GM03348 (cell line): ENCODE measurements around the gene CLSTN2.

Experiments
- DNase-seq: peaks from one replicate; pipeline ENCODE4 v3.0.0; 2012; ENCODE audit warnings: low spot score

CLSTN2 gene

DNA sequence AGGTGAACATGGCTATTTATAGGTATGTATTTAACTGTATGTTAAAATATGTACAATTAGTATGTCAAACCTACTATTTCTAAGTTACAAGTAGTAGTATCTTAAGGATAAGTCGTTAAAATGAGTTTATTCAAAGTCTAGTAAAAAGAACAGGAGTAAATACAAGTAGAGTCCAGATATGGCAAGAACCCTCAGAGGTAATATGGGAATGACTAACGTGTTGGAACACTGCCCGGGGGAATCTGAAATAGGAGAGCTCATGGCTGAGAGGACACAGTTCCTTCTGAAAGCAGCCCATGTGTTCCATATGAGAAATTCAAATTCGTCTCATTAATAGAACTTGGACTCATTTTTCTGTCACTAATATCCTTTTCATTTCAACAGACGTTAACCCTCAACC, 158.8 kb downstream of the CLSTN2 start:
- peak; percentile 11 for DNase-seq

DNA sequence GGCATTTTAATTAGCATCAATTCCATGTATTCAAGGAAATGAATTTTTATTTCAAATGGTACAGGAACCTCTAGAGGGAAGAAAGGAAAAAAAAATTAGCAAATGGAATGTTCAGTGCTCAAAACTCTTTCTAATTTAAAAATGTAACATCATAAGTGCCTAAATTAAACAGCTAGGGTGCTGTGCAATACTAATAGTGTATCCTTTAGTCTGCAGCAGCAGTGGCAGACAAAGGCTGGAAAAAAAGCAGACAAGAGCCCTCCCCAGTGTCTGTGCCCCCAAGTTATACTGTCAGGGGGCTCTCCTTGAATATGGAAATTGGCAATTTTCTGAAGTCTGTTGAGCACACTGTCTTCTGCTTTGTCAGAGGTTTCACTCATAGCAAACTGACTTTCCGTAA, 159.5 kb downstream of the CLSTN2 start:
- DNase-seq = no peak

DNA sequence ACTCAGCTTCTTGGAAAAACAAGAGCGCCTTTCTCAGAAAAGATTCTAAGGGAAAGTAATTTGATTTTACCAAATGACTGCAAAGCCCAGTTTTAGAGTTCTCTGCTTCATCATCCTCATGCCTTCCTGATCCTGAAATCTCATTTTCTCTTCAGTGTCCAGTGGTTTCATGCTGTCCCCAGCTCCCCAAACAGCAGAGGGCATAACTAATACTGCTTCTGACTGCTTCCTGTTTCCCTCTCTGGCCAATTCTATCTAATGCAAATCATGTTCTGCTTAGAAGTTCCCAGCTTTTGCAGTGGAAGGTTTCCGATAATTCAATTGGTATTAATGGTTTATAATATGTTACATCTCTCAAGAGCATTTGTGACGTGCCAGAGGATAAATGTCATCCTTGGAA, 161.1 kb downstream of the CLSTN2 start:
- no peak for DNase-seq

DNA sequence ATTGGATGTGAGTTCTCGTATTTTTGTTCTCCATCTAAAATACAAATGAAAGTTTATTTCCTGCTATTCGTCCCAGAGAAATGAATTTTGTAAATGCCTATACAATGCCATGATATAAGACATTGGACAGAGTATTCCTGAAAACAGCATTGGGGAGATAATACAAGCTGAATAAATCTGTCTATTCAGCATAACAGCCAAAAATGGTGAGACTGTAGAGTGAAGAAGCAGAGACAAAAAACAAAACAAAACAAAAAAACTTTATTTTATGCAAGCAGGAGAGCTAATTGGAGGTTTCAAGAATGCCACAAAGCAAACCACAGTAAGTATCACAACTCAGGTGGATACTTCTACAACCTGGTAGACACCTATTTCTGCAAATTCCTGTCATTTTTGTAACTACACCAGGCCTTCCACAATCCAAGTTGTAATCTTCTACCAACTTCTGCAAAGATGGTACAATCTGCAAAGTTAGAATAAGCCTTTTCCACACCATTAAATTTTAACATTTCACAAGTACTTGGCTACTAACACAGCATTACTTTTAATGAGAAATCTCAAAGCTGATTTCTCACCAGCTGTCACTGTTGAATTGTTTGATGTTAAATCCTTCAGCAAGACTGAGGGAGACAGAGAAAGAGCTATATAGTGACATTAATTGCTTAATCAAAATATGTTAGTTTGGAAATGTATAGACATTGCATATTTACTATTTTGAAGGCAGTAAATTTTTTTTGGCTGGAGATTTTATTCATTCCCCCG, 163.1 kb downstream of the CLSTN2 start:
- DNase-seq = no peak

DNA sequence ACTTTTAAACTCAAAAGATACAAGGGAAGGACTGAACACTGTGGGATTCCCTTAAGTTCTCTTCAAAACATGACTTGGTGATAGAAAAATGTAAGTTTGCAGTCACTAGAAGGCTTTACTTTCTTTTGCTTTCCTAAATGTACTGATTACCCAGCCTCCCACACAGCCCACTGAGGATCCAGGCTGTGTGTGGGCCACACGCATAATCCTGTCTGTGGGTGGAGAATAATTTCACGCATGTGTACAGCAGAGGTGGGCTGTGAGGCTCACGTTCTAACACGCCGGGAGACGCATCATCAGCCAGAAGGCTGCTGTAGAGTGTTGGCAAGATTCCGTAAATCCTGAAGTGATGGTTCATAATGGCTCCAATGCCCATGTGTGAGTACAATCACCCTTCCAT, 165.5 kb downstream of the CLSTN2 start:
- no peak for DNase-seq

DNA sequence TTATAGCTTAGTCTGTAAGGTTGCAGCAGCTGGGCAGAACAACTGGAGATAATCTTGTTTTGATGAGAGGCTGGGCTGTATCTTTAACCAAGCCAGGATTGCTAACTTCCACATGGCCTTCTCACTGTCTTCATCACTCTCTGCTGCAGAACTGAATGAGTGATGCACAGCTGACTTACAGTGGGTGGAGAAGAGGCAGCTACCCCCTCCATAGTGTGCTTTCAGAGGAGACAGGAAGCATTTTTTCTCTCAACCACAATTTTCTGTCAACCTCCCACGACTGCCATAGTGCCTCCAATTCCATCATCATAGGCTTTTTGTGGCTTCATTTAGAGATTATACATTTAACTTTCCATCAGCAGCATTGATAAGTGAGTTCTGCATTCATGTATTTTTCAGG, 168.2 kb downstream of the CLSTN2 start:
- no peak for DNase-seq

DNA sequence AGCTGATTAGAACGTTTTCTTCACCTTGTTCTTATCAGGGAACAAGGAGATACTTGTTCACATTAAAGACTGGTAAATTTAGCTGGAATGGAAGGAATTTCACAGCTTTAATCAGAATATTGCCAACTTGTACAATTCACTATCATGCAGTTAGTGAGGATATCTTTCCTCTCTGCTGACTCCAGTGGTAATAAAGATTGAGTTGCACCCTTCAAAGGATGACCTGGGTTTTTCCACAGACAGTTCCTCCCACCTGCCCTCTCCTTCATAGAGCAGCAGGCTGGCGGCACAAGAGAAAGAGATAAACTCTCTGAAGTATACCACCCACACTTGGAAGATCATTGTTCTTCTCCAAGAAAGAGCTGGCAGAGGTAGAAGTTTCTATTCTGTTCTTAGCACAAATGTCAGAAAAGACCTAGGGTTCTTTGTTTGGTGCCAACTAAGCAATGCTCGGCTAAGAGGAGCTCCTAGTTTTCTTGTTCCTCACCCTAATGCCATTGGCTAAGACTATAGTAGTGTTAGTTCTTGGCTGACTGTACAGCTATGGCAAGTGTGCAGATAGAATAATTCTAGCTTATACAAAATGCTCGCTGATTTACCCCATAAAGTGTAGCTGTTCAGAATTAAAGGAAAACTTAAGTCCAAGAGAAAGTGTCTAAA, 169.1 kb downstream of the CLSTN2 start:
- no peak for DNase-seq

DNA sequence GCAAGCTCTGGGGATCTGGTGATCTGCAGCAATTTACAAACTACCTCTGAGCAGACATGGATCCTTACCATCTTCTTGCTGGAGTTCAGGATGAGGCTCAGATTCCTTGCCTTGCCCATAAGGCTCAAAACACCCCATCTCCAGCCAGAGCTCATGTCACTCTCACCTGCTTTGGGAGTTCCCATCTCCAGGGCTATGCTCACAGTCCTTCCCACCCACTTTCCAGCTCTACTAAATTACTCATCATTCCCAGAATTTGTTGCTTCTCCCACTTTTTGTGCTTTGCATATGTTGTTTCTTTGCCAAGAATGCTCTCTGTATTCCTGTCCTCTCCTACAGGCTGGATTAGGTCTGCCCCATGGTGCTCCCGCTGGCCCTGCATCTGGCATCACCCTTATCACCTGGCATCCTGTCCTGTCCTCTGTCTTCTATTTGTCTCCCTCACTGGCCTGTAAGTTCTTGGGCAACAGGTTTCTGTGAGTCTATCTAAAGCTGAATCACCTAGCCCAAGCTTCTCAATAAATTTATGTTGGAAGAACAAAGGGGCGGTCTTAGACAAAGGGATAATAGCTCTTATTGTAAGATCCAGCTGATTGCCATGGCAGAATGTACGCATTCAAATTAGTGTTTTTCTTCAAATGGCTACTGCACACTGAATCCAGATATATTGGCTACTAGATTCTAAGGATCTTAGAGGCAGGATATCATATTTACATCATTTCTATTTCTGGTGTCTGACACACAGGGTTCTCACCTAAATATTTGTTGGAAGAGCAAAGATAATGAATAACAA, 179.2 kb downstream of the CLSTN2 start:
- no peak for DNase-seq

DNA sequence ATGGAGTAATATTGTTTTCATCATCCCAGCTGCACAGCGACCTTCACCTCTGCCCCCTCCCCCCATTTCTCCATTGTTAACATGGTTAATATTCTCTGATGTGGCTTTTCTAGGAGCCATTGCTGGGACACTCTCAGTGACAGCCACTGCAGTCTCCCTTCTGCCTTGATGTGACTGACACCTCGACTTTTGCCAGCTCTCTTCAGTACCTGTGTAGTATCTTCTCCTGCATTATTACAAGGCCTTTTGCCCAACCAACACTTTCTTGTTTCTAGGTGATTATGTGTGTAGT, 179.8 kb downstream of the CLSTN2 start:
- DNase-seq = no peak

DNA sequence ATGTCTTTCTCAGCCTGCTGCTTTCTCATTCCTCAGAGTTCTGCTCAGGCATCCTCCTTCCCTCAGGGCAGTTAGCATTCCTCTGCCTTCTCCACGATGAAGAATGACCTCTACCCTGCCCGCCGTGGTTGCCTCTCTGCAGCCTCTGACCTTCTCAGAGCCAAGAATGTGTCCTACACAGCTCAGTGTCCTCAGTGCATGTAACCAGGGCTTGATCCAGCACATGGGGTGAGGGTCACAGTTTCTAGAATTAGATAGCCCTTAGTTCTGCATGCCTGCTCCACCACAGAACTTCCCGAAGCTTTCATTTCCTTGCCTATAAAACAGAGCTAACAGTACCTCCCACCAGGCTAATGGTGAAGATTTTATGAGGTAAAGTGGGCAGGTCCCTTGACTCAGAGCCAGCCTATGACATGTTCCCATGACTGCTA, 182.1 kb downstream of the CLSTN2 start:
- no peak for DNase-seq

DNA sequence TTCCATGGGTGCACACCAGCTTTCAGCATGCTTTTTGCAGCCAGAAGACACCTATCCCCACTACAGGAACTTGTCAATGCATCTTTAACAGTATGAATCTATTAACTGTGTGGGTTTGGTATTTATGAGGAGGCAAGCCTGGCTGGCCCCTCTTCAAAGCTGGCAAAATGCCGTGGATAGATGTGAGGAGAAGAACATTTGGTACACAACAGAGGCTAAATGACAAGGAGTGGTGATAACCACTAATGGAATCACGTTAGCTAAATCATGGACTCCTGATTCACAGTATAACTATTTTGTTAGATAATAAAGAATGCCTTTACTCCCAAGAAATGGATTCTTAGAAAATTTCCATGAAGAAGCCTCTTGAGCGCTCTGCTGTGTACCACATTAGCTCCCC, 187.2 kb downstream of the CLSTN2 start:
- DNase-seq = no peak

DNA sequence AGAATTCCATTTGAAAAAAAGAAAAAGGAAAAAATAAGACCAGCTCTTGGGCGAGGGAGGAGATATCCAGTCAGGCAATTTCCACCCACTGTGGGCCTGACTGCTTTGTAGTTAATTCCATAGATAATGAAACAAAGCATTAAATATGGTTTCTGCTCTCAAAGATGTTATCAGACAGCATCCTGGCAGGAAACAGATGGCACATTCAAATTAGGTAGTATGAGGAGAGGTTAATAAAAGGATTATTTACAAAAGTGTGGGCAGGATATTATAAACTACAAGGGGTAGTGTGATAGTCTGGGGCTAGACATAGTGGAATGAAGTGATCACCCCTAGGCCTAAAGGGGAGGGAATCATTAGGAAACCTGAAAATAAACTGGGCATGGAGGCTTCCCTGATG, 193.2 kb downstream of the CLSTN2 start:
- DNase-seq = no peak

DNA sequence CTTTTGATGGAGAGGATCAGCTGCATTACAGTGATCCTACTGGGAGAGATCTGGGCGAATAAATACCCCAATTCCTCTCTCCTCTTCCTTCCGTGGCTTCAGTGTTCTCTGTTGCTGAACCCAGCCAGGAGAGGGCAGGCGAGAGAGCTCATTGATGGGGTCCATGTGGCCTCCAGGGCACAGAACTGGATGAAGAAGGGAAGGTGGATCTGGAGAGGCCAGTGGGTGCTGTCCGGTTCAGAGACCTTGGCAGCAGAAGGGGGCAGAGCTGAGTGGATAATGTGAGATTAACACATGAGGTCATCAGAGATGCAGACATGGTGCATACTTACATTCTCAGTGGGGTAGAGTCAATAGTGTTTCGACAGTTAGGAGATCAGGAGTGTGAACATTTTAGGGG, 193.6 kb downstream of the CLSTN2 start:
- peak; percentile 66 for DNase-seq

DNA sequence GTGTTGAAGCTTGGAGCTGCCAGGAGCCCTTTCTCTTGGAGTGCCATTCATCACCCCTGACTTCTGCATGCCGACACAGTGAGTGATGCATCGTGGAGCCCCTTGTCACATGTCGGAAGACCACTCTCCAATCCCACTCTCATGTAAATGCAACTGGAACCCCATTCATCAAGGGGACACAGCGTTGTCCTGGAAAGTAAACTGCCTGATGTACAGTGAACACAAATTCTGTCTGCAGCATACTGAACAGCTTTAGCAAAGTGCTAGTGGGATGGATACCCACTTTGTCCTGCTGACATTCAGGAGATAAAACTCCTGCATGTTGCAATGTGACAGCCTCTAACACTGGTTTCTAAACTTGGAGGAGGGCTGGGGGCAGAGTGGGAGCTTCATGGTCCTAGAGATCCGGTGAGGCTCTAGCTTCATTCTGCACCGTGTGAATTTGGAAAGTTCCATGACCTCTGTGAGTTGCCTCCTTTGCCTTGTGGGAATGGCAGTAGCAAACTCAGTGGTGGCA, 194.8 kb downstream of the CLSTN2 start:
- DNase-seq = no peak

DNA sequence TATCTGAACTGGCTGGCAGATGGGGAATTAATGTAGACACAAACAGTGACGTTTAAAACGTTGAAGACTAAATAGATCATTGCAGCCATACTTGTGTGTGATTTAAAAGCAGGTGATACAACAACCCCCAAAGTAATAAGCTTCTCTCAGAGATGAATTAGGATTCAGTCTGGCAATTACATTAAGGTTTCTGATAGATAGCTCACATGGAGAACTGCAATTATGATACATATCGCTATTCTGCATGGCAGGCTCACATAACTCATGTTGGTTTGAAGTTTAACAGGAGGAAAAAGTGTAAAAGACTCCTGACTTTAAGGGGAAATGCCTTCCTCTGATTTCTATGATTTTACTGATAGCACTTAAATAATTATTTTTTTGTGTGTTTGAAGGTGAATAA, 196.9 kb downstream of the CLSTN2 start:
- no peak for DNase-seq

DNA sequence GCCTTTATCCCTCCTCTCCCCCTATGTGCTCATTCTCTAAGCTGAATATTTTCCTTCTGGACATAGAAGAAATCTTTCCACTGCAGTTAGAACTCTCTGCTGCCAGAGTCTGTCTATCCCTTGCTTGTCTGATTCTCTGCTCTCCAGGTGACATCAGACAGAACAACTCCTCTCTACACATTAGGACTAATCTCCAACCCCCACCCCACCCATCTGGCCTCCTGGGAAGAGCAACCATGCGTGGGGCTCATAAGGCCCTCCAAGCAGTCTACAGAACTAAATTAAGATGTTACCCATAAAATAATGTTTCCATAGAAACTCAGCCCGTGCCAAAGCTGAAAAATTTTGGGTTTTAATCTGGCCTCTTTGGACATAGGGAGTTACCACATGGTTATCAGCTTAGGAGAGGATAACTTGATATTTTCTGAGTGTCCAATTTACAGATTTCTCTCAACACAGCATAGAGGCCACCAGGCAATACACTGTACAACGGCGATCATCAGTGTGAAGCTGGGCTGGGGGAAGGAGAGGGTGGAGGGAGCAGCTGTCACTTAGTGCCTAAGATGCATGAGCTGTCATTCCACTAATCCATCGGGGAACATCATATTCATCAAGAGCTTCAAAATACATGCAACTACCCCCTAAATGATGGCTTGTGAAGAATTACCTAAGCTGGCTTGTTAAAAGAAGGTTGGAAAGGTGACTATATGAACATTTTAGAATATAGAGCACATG, 199.4 kb downstream of the CLSTN2 start:
- no peak for DNase-seq

DNA sequence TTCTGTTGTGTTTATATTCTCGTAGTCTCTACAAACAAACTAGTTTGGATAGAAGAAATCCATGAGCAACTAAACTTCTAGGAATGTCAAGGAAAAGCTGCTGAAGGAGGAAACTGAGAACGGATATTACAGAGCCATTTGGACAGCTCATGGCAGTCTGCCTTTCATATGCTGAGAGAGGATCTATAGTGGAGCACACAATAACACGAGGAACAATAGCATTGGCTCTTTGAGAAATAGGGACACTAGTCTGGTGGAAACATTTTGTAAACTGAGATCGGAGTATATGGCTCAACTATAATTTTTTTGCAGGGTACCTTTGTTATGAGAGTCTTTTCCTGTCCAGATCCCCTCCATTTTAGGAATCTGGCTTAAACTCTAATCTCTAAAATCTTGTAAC, 200.5 kb downstream of the CLSTN2 start:
- DNase-seq = no peak

DNA sequence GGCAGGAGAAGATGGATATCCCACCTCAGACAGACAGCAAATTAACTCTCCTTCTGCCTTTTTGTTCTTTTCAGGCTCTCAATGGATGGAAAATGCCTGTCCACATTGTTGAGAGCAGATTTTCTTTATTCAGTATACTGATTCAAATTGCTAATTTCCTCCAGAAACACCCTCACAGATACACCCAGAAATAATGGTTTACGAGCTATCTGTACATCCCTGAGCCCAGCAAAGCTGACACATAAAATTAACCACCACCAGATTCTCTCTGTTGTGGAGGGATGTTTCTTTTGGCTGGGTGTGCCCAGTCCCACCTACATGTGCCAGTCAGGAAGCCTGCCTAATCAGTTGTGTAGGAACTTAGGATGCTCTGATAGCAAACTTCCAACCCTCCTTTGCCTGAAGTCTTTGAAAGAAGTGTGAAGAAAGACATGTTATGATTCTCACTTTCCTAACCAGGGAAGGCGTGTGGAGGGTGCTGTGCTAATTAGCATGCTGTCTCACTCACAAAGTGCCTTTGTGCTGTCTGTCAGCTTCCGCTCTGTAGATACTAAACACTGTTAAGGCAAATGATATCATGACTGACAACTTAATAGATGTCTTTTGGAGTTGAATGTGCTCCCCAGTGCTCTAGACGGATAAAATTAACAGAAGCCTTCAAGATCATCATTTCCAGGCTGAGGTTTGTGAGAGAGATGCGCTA, 208.5 kb downstream of the CLSTN2 start:
- no peak for DNase-seq

DNA sequence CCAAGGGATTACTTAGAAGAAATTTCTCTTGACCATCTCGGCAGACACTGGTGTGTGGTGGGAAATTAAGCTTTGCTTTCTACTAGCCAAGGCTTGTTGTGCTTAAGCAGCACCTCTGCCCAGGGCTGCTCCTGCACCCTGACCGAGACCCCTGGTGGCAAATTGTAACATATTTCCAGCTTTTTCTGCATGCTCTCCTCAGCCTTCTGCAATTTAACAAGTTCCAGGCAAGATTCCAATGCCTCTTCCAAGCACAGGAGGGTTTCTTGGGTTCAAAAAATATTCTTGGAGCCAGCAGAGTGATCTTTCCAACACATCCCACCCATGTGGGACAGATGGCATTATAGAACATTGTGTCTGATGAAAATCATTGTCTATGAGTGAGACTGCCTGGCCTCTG, 210.5 kb downstream of the CLSTN2 start:
- DNase-seq = no peak

DNA sequence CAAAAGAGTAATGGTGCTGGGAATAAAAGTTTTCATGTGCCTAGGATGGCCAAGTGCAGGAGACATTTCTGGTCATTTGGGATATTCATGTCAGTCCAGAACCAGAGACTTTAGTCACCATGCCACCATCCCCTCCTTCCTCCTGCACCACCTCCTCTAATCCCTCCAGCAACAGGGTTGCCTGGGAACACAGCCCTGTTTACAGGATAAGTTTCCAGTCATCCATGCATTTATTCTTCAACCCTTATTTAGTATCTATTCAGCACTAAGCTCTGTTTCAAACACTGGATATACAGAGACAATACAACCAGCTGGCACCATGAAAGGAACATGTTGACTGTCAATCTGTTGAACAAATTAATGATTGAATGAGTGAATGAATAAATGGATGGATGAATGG, 211.7 kb downstream of the CLSTN2 start:
- no peak for DNase-seq

DNA sequence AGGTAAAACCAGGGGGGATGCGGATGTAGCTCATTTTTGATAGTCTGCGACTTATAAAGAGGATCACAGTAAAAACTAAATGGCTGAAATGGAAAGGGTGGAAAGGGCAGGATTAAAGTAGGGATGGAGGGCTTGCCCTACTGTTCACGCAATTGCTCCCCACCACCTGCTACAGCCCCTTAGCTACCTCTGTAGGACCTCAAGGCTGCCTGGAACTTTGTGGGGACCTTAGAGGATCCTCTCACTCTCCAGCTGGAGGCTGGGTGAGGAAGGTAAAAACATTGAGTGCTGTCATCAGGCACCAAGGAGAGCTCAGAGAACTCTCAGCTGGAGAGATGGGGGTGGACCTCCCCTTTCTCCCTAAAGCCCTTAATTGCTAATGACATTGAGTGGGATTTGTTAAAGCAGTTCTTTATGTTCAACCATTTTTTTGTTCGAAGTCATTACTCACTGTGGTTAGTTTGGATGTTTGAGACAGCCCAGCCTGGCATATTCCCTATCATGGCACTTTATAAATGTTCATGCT, 213.0 kb downstream of the CLSTN2 start:
- no peak for DNase-seq
